ENCODE measurements around the gene TRIM8. TPM values are rescaled to one million over a fixed set of nuclear protein-coding genes. Genes with fewer than 3 reads are reported as not detected.

TRIM8 gene
- total RNA-seq, 1 experiment from 2014 or later, result 37.0 TPM

DNA sequence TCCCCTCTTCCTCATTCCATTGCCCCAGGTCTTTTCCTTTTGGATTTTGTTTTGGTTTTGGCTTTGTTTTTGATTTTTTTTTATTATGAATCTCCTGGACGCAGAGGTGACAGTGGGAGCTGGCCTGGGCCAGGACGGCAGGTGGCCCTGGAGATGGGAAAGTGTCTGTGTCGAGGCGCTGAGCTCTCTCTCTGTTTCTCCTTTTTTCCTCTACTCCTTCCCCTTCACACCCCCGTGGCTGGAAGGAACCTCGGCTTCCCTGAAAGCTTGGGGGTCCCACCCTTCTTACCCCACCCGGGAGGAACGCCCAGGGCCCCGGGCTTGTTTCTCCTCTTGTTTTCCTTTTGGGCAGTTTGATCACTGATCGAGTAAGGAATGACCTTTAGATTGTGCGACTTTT is 13.2 kb downstream of the TRIM8 start:
- Histone ChIP-seq H2BK5ac (ENCODE audit: insufficient read length, low read length) (no peak overlapping the region), H3T11ph (ENCODE audit: low read length) (no peak overlapping the region), H3K23me2 (ENCODE audit: insufficient read length, low read depth, low read length, poor library complexity, severe bottlenecking) (no peaks in the 10 kb centered on the region), H4K5ac (ENCODE audit: insufficient read length, low read depth, low read length) (no peak overlapping the region), H2AK5ac (ENCODE audit: insufficient read length, low read length) (no peak overlapping the region), H3K18ac (ENCODE audit: insufficient read length, low read depth, low read length) (no peak overlapping the region), H3K27me3 (ENCODE audit: insufficient read depth, low read length) (no peaks in the 10 kb centered on the region), H2BK12ac (ENCODE audit: insufficient read length, low read depth, low read length) (no peak overlapping the region), H3K56ac (ENCODE audit: insufficient read length, low read depth, low read length) (no peak overlapping the region), H3K79me1 (ENCODE audit: insufficient read depth, low read depth, low read length, poor library complexity, severe bottlenecking) (no peaks in the 10 kb centered on the region), H4K91ac (ENCODE audit: insufficient read length, low read depth, low read length) (no peak overlapping the region), H2BK15ac (ENCODE audit: low read depth, low read length) (no peak overlapping the region), H4K20me1 (ENCODE audit: control insufficient read depth, insufficient read depth, insufficient read length) (no peaks in the 10 kb centered on the region), H3K9me3 (ENCODE audit: control insufficient read depth, low read depth, low read length) (no peaks in the 10 kb centered on the region), H2AFZ (ENCODE audit: low read length) (no peak overlapping the region), H3K4me2 (ENCODE audit: insufficient read depth, insufficient read length, low read length) (no peak overlapping the region), H3K4ac (ENCODE audit: low read depth, low read length) (no peak overlapping the region), H3K9ac (ENCODE audit: extremely low read depth, insufficient read length, low read length) (no peak overlapping the region), H3K14ac (ENCODE audit: insufficient read depth, low read length) (no peak overlapping the region), H4K8ac (replicated peaks; ENCODE audit: insufficient read length, low read depth, low read length) (no peak overlapping the region), H3K4me1 (ENCODE audit: insufficient read depth, low read length) (no peaks in the 10 kb centered on the region; the same call in 1 of the 2 replicates), H3K27ac (ENCODE audit: insufficient read length, low read depth, low read length) (no peak overlapping the region), H2BK120ac (ENCODE audit: low read depth, low read length, poor library complexity, severe bottlenecking) (no peak overlapping the region), H3K23ac (ENCODE audit: insufficient read length, low read depth, low read length) (no peak overlapping the region), H3K79me2 (ENCODE audit: insufficient read depth, low read length) (no peaks in the 10 kb centered on the region), H2BK20ac (ENCODE audit: low read depth, low read length, poor library complexity, severe bottlenecking) (no peak overlapping the region)
- Mint-ChIP-seq H3K27me3 (ENCODE audit: low read depth) (no peaks in the 10 kb centered on the region), H3K36me3 (ENCODE audit: insufficient read depth in 1 of 3, low read depth in 3 of 3) (peaks cover 20 to 53% (median 49%) of the 10 kb centered on the region in 3 experiments), H3K27ac (peak overlapping the region in 2 of 3 experiments; percentile 63 to 70; a peak in 3 of 7 replicates), H3K4me3 (no peak overlapping the region), H3K9me3 (no peaks in the 10 kb centered on the region), H3K4me1 (peaks cover 10 to 30% of the 10 kb centered on the region in 2 experiments)
- TF ChIP-seq, protein P1, sequence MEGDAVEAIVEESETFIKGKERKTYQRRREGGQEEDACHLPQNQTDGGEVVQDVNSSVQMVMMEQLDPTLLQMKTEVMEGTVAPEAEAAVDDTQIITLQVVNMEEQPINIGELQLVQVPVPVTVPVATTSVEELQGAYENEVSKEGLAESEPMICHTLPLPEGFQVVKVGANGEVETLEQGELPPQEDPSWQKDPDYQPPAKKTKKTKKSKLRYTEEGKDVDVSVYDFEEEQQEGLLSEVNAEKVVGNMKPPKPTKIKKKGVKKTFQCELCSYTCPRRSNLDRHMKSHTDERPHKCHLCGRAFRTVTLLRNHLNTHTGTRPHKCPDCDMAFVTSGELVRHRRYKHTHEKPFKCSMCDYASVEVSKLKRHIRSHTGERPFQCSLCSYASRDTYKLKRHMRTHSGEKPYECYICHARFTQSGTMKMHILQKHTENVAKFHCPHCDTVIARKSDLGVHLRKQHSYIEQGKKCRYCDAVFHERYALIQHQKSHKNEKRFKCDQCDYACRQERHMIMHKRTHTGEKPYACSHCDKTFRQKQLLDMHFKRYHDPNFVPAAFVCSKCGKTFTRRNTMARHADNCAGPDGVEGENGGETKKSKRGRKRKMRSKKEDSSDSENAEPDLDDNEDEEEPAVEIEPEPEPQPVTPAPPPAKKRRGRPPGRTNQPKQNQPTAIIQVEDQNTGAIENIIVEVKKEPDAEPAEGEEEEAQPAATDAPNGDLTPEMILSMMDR (conservative IDR thresholded peaks at IDR 0.05), result no peak
- DNase-seq, result no peak
- WGBS (ENCODE audit: extremely low coverage, insufficient read length, low lambda C conversion rate), result no CpG with 5 or more reads among the region's 11 CpGs

Measured in H9 (cell line).